H1 (cell line): Measurements from ENCODE around the gene EXO1. TPM values are rescaled to one million over a fixed set of nuclear protein-coding genes. Genes with fewer than 3 reads are reported as not detected.

Experiments used
- CTCF ChIA-PET: fragments of 300-600 bp; sonication (Branson Sonifier 250); formaldehyde crosslinking; loops from one replicate; lab custom pipeline; 2021; ENCODE audit not compliant: partially characterized antibody; lab: Charles Lee
- POLR2A ChIA-PET: fragments of 300-600 bp; sonication (Branson Sonifier 250); formaldehyde crosslinking; loops from one replicate; lab custom pipeline; 2021; ENCODE audit warnings: inconsistent platforms; ENCODE audit not compliant: partially characterized antibody; lab: Charles Lee
- DNase-seq, 2 experiments: peaks; one replicate each; pipeline versions ENCODE4 v3.0.0 to v3.0.0-alpha.2; 2010 to 2022; ENCODE audit warnings: low spot score in 2 of 2, low read depth in 1 of 2, mixed read lengths in 1 of 2
- FAIRE-seq: peaks from 2 replicates; lab custom pipeline; 2011; peaks lifted over from hg19 to GRCh38; lab: Jason Lieb, UNC
- H2AFZ ChIP-seq: 2 replicates; pipeline ENCODE4 v1.8.1; 2012; ENCODE audit warnings: low read length, inconsistent platforms
- H2AK5ac ChIP-seq: 2 replicates; pipeline ENCODE4 v1.6.1; 2013; ENCODE audit warnings: low read depth, low read length
- H2BK120ac ChIP-seq: replicated peaks from 2 replicates; pipeline ENCODE3; 2013; ENCODE audit warnings: low read depth, low read length, inconsistent platforms
- H2BK12ac ChIP-seq: 2 replicates; pipeline ENCODE4 v1.6.1; 2013; ENCODE audit warnings: low read depth, low read length
- H2BK15ac ChIP-seq: 2 replicates; pipeline ENCODE4 v1.6.1; 2013; ENCODE audit warnings: low read length
- H2BK20ac ChIP-seq: 2 replicates; pipeline ENCODE4 v1.6.1; 2013; ENCODE audit warnings: low read length
- H2BK5ac ChIP-seq: 2 replicates; pipeline ENCODE4 v1.6.1; 2013; ENCODE audit warnings: low read depth, low read length
- H3K14ac ChIP-seq: 2 replicates; pipeline ENCODE4 v1.6.1; 2013; ENCODE audit warnings: inconsistent platforms; ENCODE audit not compliant: insufficient read length
- H3K18ac ChIP-seq: 2 replicates; pipeline ENCODE4 v1.6.1; 2013; ENCODE audit warnings: low read length; ENCODE audit errors: extremely low read depth
- H3K23ac ChIP-seq: 2 replicates; pipeline ENCODE4 v1.6.1; 2013; ENCODE audit warnings: inconsistent platforms; ENCODE audit not compliant: insufficient read length
- H3K23me2 ChIP-seq: 2 replicates; pipeline ENCODE4 v1.6.1; 2013; ENCODE audit warnings: low read depth, low read length
- H3K27ac ChIP-seq: 2 replicates; pipeline ENCODE4 v1.6.1; 2011; ENCODE audit warnings: low read depth, low read length, inconsistent platforms
- H3K27me3 ChIP-seq, 4 experiments: replicated peaks in 1 of 4; 1 replicate in 1 of 4; 2 replicates in 3 of 4; pipeline versions ENCODE4 v1.6.1 to v1.8.1; 2011 to 2013; ENCODE audit warnings: low read length in 3 of 4, mild to moderate bottlenecking in 3 of 4, inconsistent platforms in 2 of 4, mixed read lengths in 2 of 4, moderate library complexity in 1 of 4; ENCODE audit not compliant: control insufficient read depth in 3 of 4, insufficient read depth in 3 of 4; ENCODE audit errors: extremely low read depth in 1 of 4
- H3K36me3 ChIP-seq, 4 experiments: 2 replicates each; pipeline versions ENCODE4 v1.6.1 to v1.8.1; 2011 to 2013; ENCODE audit warnings: mild to moderate bottlenecking in 4 of 4, low read length in 3 of 4, moderate library complexity in 2 of 4, control low read depth in 1 of 4, inconsistent platforms in 1 of 4; ENCODE audit not compliant: insufficient read depth in 4 of 4, control insufficient read depth in 2 of 4
- H3K4ac ChIP-seq: replicated peaks from 2 replicates; pipeline ENCODE3; 2013; ENCODE audit warnings: low read length, low read depth, mixed read lengths, inconsistent platforms; ENCODE audit not compliant: insufficient read length
- H3K4me1 ChIP-seq, 4 experiments: replicated peaks in 1 of 4; 1 replicate in 1 of 4; 2 replicates in 3 of 4; pipeline versions ENCODE4 v1.6.1 to v1.8.1; 2011 to 2013; ENCODE audit warnings: low read length in 3 of 4, inconsistent platforms in 2 of 4, mixed read lengths in 1 of 4; ENCODE audit not compliant: insufficient read depth in 4 of 4, control insufficient read depth in 3 of 4
- H3K4me2 ChIP-seq, 2 experiments: 2 replicates each; pipeline versions ENCODE4 v1.6.1 to v1.8.1; 2011 to 2013; ENCODE audit warnings: low read depth in 2 of 2, low read length in 2 of 2, control low read depth in 1 of 2, inconsistent platforms in 1 of 2, mild to moderate bottlenecking in 1 of 2; ENCODE audit not compliant: insufficient read depth in 1 of 2
- H3K4me3 ChIP-seq, 4 experiments: fragments of 200-600, 300-600 bp in 1 of 4; sonication (generic), shearing (Covaris generic), sonication (Bioruptor Twin) in 1 of 4; 2 replicates each; pipeline versions ENCODE4 v1.5.1 to v1.8.1; 2011 to 2016; ENCODE audit warnings: low read length in 4 of 4, low read depth in 3 of 4, control low read depth in 2 of 4, inconsistent platforms in 2 of 4, mild to moderate bottlenecking in 2 of 4, mixed read lengths in 1 of 4, moderate library complexity in 1 of 4; ENCODE audit not compliant: insufficient read depth in 2 of 4; ENCODE audit errors: extremely low read depth in 1 of 4
- H3K56ac ChIP-seq: replicated peaks from 2 replicates; pipeline ENCODE3; 2013; ENCODE audit warnings: low read depth, mild to moderate bottlenecking, mixed read lengths, low read length, inconsistent platforms; ENCODE audit not compliant: insufficient read length
- H3K79me1 ChIP-seq: 2 replicates; pipeline ENCODE4 v1.6.1; 2013; ENCODE audit warnings: low read depth, low read length, control low read depth
- H3K79me2 ChIP-seq, 2 experiments: 2 replicates each; pipeline versions ENCODE4 v1.6.1 to v1.8.1; 2012 to 2013; ENCODE audit warnings: low read length in 2 of 2, mild to moderate bottlenecking in 2 of 2, inconsistent platforms in 1 of 2; ENCODE audit not compliant: insufficient read depth in 2 of 2, control insufficient read depth in 1 of 2
- H3K9ac ChIP-seq, 4 experiments: replicated peaks in 1 of 4; 1 replicate in 1 of 4; 2 replicates in 3 of 4; pipeline versions ENCODE4 v1.6.1 to v1.8.1; 2011 to 2013; ENCODE audit warnings: low read depth in 3 of 4, low read length in 3 of 4, control low read depth in 2 of 4, mild to moderate bottlenecking in 2 of 4, moderate library complexity in 2 of 4, inconsistent platforms in 1 of 4; ENCODE audit errors: extremely low read depth in 1 of 4
- H3K9me3 ChIP-seq, 2 experiments: 2 replicates each; pipeline versions ENCODE4 v1.6.1 to v1.8.1; 2012 to 2013; ENCODE audit warnings: mild to moderate bottlenecking in 2 of 2, moderate library complexity in 2 of 2, control low read depth in 1 of 2, inconsistent platforms in 1 of 2, low read depth in 1 of 2, low read length in 1 of 2, mixed read lengths in 1 of 2; ENCODE audit not compliant: insufficient read depth in 2 of 2
- H4K20me1 ChIP-seq, 2 experiments: replicated peaks in 1 of 2; 2 replicates each; pipeline versions ENCODE3 to v1.8.1; 2011 to 2013; ENCODE audit warnings: inconsistent platforms in 2 of 2, low read length in 2 of 2, mild to moderate bottlenecking in 1 of 2; ENCODE audit not compliant: insufficient read depth in 2 of 2, control insufficient read depth in 1 of 2
- H4K5ac ChIP-seq: 2 replicates; pipeline ENCODE4 v1.6.1; 2013; ENCODE audit warnings: low read length, low read depth, mixed read lengths, inconsistent platforms; ENCODE audit not compliant: insufficient read length
- H4K8ac ChIP-seq: 2 replicates; pipeline ENCODE4 v1.8.0; 2013; ENCODE audit warnings: mild to moderate bottlenecking, moderate library complexity, low read length, inconsistent platforms; ENCODE audit not compliant: insufficient read depth; ENCODE audit errors: extremely low read depth
- H4K91ac ChIP-seq: replicated peaks from 2 replicates; pipeline ENCODE3; 2013; ENCODE audit warnings: low read length, mixed read lengths, inconsistent platforms; ENCODE audit not compliant: insufficient read length
- RAD21 ChIP-seq, 2 experiments: IDR thresholded peaks in 1 of 2; conservative IDR thresholded peaks in 1 of 2; 2 replicates each; pipeline ENCODE4 v1.6.1; 2011; ENCODE audit warnings: low read depth in 2 of 2, low read length in 2 of 2, improper control_type of control experiment in 1 of 2, inconsistent platforms in 1 of 2, mild to moderate bottlenecking in 1 of 2, moderate library complexity in 1 of 2
- RNF2 ChIP-seq: fragments of 200-900, 300-1000 bp; sonication (generic); IDR thresholded peaks from 2 replicates; pipeline ENCODE4 v1.7.1; 2016; ENCODE audit warnings: borderline replicate concordance, low read depth, mild to moderate bottlenecking, antibody characterized with exemption, low read length; ENCODE audit not compliant: poor library complexity, severe bottlenecking; ENCODE audit errors: missing control alignments
- WGBS, 2 experiments: shearing (Covaris generic) in 1 of 2; methylation state at CpG; one replicate each; pipeline versions ENCODE4 v1.1.6 to v1.1.7; 2013 to 2015; ENCODE audit warnings: low lambda C conversion rate in 2 of 2, mixed read lengths in 2 of 2, inconsistent platforms in 1 of 2, low coverage in 1 of 2, missing lambda C conversion rate in 1 of 2; ENCODE audit not compliant: insufficient replicate concordance in 2 of 2, insufficient coverage in 1 of 2, insufficient read length in 1 of 2; ENCODE audit errors: extremely low coverage in 1 of 2, missing lambda C conversion rate in 1 of 2; 5-methylcytosine and 5-hydroxymethylcytosine counted together
- polyA plus RNA-seq, 7 experiments: library from polyadenylated mRNA; depleted of rRNA in 3 of 7; stranded (reverse) in 5 of 7; unstranded in 2 of 7; fragments of >200 nt in 5 of 7; fragments of 200-250 nt in 2 of 7; gene quantifications; 1 replicate in 5 of 7; 2 replicates in 1 of 7; 4 replicates in 1 of 7; pipeline versions ENCODE4 v1.2.1 to v1.2.3, GENCODE V29; 2011 to 2013; ENCODE audit warnings: missing spikeins in 2 of 7, mixed read lengths in 2 of 7
- total RNA-seq: library from RNA; stranded (reverse); fragmentation: NEBNext Ultra II Directional; extraction: Animal tissue kit (Norgen Biotek cat#: 25700); gene quantifications from 2 replicates; pipeline ENCODE4 v1.2.1, GENCODE V29; 2021
- TF ChIP-seq, protein P1 (sequence below), 3 experiments: IDR thresholded peaks; 1 replicate in 2 of 3; 2 replicates in 1 of 3; pipeline versions ENCODE4 v1.5.1 to v1.6.1; 2011; ENCODE audit warnings: low read length in 3 of 3, mild to moderate bottlenecking in 3 of 3, inconsistent platforms in 2 of 3, low read depth in 1 of 3, moderate library complexity in 1 of 3; ENCODE audit not compliant: insufficient read depth in 1 of 3; ENCODE audit errors: control extremely low read depth in 1 of 3

Gene EXO1
- total and polyA plus RNA-seq, 2 of the 8 experiments (the other 6 are each of a cell fraction or from before 2014, with no cell fraction given) = 9.2 to 43.0 TPM

DNA sequence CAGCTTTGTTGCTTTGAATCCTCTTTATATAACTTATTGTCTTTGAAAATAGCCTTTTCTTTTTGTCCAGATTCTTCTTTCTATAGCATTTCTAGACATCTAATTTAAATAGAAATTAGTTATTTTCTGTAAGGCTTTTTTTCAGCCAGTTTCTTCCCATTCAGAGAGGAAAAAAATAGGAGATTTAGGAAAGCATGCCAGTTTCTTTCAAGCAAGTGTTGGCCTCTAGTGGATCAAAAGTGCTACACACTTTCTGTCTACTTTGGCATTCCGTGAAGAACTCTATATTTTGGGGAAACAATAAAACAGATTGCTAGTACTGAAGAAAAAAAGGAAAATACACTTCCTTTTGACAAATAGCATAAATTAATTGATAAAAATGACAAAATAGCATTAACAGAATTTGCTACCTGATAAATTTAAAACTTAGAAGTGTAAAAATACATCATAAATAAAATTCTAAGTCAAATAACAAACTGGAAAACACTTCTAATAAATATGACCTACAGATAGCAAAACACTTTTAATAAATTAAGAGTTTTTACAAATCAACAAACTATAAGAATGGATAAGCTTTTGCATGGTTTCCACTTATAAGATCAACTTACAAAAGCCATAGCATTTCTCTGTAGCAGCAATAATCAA, 13.1 kb upstream of the EXO1 start:
- CTCF ChIA-PET = interaction anchor here (0.7 to 1.6 kb wide), 9 partner anchors 8 to 316 kb away, joined by 3 to 8 read pairs (median 4); no protein-coding TSS in a partner anchor

More for the DNA sequence above, 13.1 kb upstream of the EXO1 start:
- H3K4me2 ChIP-seq = no peak overlapping the region
- H3K23me2 ChIP-seq = no peaks in the 10 kb centered on the region
- H3K4me1 ChIP-seq = no peaks in the 10 kb centered on the region
- H3K9ac ChIP-seq = no peak overlapping the region
- H4K91ac ChIP-seq = no peak overlapping the region
- H2BK5ac ChIP-seq = no peak overlapping the region
- H3K79me2 ChIP-seq = no peaks in the 10 kb centered on the region
- H2AK5ac ChIP-seq = no peak overlapping the region
- no peak overlapping the region for H3K27ac ChIP-seq
- no peak overlapping the region for H4K8ac ChIP-seq
- no peak overlapping the region for H3K4me3 ChIP-seq
- H2BK20ac ChIP-seq = no peak overlapping the region
- no peak for FAIRE-seq
- no peak overlapping the region for H4K5ac ChIP-seq
- H2BK15ac ChIP-seq = no peak overlapping the region
- no peaks in the 10 kb centered on the region for H3K9me3 ChIP-seq
- H3K27me3 ChIP-seq = no peaks in the 10 kb centered on the region
- H3K79me1 ChIP-seq = no peaks in the 10 kb centered on the region
- no peak overlapping the region for H2BK120ac ChIP-seq
- no peak overlapping the region for H3K14ac ChIP-seq
- no peak overlapping the region for H3K56ac ChIP-seq
- TF ChIP-seq RNF2 (no peak), RAD21 (IDR thresholded peaks at IDR 0.05 in 1 of 2, conservative IDR thresholded peaks at IDR 0.05 in 1 of 2; ENCODE audit: low read depth in 2 of 2, low read length in 2 of 2) (peak; percentile 77 to 79)
- TF ChIP-seq, protein P1, sequence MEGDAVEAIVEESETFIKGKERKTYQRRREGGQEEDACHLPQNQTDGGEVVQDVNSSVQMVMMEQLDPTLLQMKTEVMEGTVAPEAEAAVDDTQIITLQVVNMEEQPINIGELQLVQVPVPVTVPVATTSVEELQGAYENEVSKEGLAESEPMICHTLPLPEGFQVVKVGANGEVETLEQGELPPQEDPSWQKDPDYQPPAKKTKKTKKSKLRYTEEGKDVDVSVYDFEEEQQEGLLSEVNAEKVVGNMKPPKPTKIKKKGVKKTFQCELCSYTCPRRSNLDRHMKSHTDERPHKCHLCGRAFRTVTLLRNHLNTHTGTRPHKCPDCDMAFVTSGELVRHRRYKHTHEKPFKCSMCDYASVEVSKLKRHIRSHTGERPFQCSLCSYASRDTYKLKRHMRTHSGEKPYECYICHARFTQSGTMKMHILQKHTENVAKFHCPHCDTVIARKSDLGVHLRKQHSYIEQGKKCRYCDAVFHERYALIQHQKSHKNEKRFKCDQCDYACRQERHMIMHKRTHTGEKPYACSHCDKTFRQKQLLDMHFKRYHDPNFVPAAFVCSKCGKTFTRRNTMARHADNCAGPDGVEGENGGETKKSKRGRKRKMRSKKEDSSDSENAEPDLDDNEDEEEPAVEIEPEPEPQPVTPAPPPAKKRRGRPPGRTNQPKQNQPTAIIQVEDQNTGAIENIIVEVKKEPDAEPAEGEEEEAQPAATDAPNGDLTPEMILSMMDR (IDR thresholded peaks at IDR 0.05; ENCODE audit: control extremely low read depth in 1 of 3, insufficient read depth in 1 of 3, low read depth in 1 of 3, low read length in 3 of 3) = peak in 2 of 3 experiments; percentile 57 to 61; a peak in 3 of 4 replicates
- TF ChIP-seq, all 59 proteins: peak for 2
- Histone ChIP-seq H3K23ac (no peak overlapping the region), H3K36me3 (no peaks in the 10 kb centered on the region), H3K4ac (no peak overlapping the region), H4K20me1 (no peaks in the 10 kb centered on the region), H3K18ac (no peak overlapping the region), H2AFZ (no peak overlapping the region), H2BK12ac (no peak overlapping the region)
- POLR2A ChIA-PET = no interaction called here
- DNase-seq = no peak
- 13% methylated on average over 1 of the region's 1 CpG; no CpG with 5 or more reads in 1 of the 2 experiments for WGBS, 2 experiments
